Mucosa of descending colon (tissue), 3 donors: ENCODE data around the gene ZNRD2. TPM values are rescaled to one million over a fixed set of nuclear protein-coding genes. Genes with fewer than 3 reads are reported as not detected.

Experiments
- ATAC-seq: fragments of 200-7000 bp; cut with Tn5 transposase; one replicate; pipeline ENCODE4 v1.9.1; 2020; ENCODE audit warnings: mild to moderate bottlenecking, moderate library complexity
- DNase-seq, 3 donors: peaks; one replicate each; pipeline ENCODE4 v3.0.0-alpha.2; 2020
- H3K36me3 ChIP-seq: fragments of 200-600 bp; one replicate; pipeline ENCODE4 v1.8.0; 2021; ENCODE audit warnings: low read depth, mild to moderate bottlenecking
- H3K4me1 ChIP-seq: fragments of 200-600 bp; one replicate; pipeline ENCODE4 v1.8.0; 2021; ENCODE audit warnings: low read depth, mild to moderate bottlenecking
- H3K4me3 ChIP-seq: fragments of 200-600 bp; one replicate; pipeline ENCODE4 v1.8.0; 2021; ENCODE audit warnings: mild to moderate bottlenecking
- H3K9me3 ChIP-seq: fragments of 200-600 bp; one replicate; pipeline ENCODE4 v1.8.0; 2021; ENCODE audit warnings: mild to moderate bottlenecking
- CTCF ChIP-seq: fragments of 200-600 bp; IDR thresholded peaks from one replicate; pipeline ENCODE4 v1.8.0; 2022; ENCODE audit warnings: antibody characterized with exemption, mild to moderate bottlenecking
- intact Hi-C, 2 donors: fragments of 100-400 bp; cut with DNase I in 1 of 2; cut with micrococcal nuclease in 1 of 2; formaldehyde crosslinking; loops; one replicate each; pipeline versions ENCODE4 v1.11.0 to v1.11.1; 2022; cut with DNase I, micrococcal nuclease
- total RNA-seq, 3 donors: library from RNA; stranded (reverse); fragmentation: NEBNext Ultra II Directional in 2 of 3; extraction: Animal tissue kit (Norgen Biotek cat#: 25700) in 2 of 3; gene quantifications; one replicate each; pipeline versions ENCODE4 v1.2.1 to v1.2.4, GENCODE V29; 2021 to 2023
- donor health status: DM: no; HTN: no; CAD: no; lungs with moderate emphysema.
- donor health status: DM: no; HTN: no; CAD: no.
- donor health status: DM: no; HTN: yes; CAD: no.

ZNRD2 gene
- total RNA-seq, 3 donors from 2014 or later = 20.9 to 24.6 (median 21.0) TPM

GRCh38 chr11:65547446-65548125, 22.7 kb upstream of the ZNRD2 start:
- Histone ChIP-seq H3K4me3 (no peak overlapping the region), H3K4me1 (peaks cover 19% of the 10 kb centered on the region), H3K36me3 (no peaks in the 10 kb centered on the region), H3K9me3 (no peaks in the 10 kb centered on the region)
- intact Hi-C loops = no loop called here
- TF ChIP-seq CTCF = no peak
- DNase-seq (peak in 1 of 3 donors; percentile 57), ATAC-seq (no peak)

GRCh38 chr11:65548395-65548794, 21.9 kb upstream of the ZNRD2 start:
- no peak for TF ChIP-seq CTCF
- intact Hi-C loops = no loop called here
- Histone ChIP-seq H3K9me3 (no peaks in the 10 kb centered on the region), H3K4me1 (peaks cover 19% of the 10 kb centered on the region), H3K4me3 (no peak overlapping the region), H3K36me3 (no peaks in the 10 kb centered on the region)
- ATAC-seq (no peak), DNase-seq (no peak)

- intact Hi-C loops = no loop called here
- no peaks in the 10 kb centered on the region for H3K36me3 ChIP-seq
- no peak for ATAC-seq
- TF ChIP-seq CTCF = no peak
- no peak for DNase-seq
- no peaks in the 10 kb centered on the region for H3K9me3 ChIP-seq
- peaks cover 19% of the 10 kb centered on the region for H3K4me1 ChIP-seq
- H3K4me3 ChIP-seq = no peak overlapping the region
These were observed 21.2 kb upstream of the ZNRD2 start for GRCh38 chr11:65549096-65549495.

- peak; percentile 88 for TF ChIP-seq CTCF
- DNase-seq (peak; percentile 87 to 94 (median 91)), ATAC-seq (peak; percentile 83)
- no peaks in the 10 kb centered on the region for H3K9me3 ChIP-seq
- intact Hi-C loops = no loop called here
- H3K4me3 ChIP-seq = no peak overlapping the region
- H3K36me3 ChIP-seq = no peaks in the 10 kb centered on the region
- peaks cover 19% of the 10 kb centered on the region for H3K4me1 ChIP-seq
These were observed 18.5 kb upstream of the ZNRD2 start for GRCh38 chr11:65551572-65552387.

GRCh38 chr11:65552388-65552951, 17.8 kb upstream of the ZNRD2 start:
- H3K4me1 ChIP-seq = peaks cover 19% of the 10 kb centered on the region
- H3K4me3 ChIP-seq = no peak overlapping the region
- intact Hi-C loops = no loop called here
- no peak for ATAC-seq
- DNase-seq = no peak
- no peaks in the 10 kb centered on the region for H3K36me3 ChIP-seq
- TF ChIP-seq CTCF = no peak
- no peaks in the 10 kb centered on the region for H3K9me3 ChIP-seq
